HepG2 (cell line): ENCODE results near the gene NCDN. TPM values are rescaled to one million over a fixed set of nuclear protein-coding genes. Genes with fewer than 3 reads are reported as not detected.

Experiments used
- DMAP1 ChIP-seq: IDR thresholded peaks from 2 replicates; pipeline ENCODE4 v1.6.1; 2016
- FIP1L1 ChIP-seq: fragments of 200-400 bp; formaldehyde crosslinking; IDR thresholded peaks from 2 replicates; pipeline ENCODE4 v1.6.1; 2018; ENCODE audit warnings: low read depth, mild to moderate bottlenecking, low read length, moderate library complexity, borderline replicate concordance; ENCODE audit not compliant: insufficient read depth
- FOSL2 ChIP-seq: sonication (generic); formaldehyde crosslinking; IDR thresholded peaks from 2 replicates; pipeline ENCODE4 v1.4.0; 2020; ENCODE audit warnings: missing genetic modification reagents
- FOXA3 ChIP-seq: IDR thresholded peaks from 2 replicates; pipeline ENCODE4 v1.6.1; 2016; ENCODE audit warnings: missing genetic modification reagents, missing compliant biosample characterization
- FUBP1 ChIP-seq: sonication (generic); formaldehyde crosslinking; IDR thresholded peaks from 2 replicates; pipeline ENCODE4 v1.5.1; 2020; ENCODE audit warnings: missing genetic modification reagents, mild to moderate bottlenecking, borderline replicate concordance
- GTF3A ChIP-seq: sonication (generic); formaldehyde crosslinking; conservative IDR thresholded peaks from 2 replicates; pipeline ENCODE4 v1.4.0; 2020; ENCODE audit warnings: mild to moderate bottlenecking, missing genetic modification reagents
- HNRNPLL ChIP-seq: fragments of 200-400 bp; formaldehyde crosslinking; IDR thresholded peaks from 2 replicates; pipeline ENCODE4 v1.6.1; 2017; ENCODE audit warnings: mild to moderate bottlenecking, low read depth, low read length; ENCODE audit not compliant: poor library complexity, severe bottlenecking
- KDM5B ChIP-seq: sonication (generic); formaldehyde crosslinking; IDR thresholded peaks from 2 replicates; pipeline ENCODE4 v1.4.0; 2020; ENCODE audit warnings: missing genetic modification reagents, mild to moderate bottlenecking, borderline replicate concordance
- MEF2D ChIP-seq: sonication (generic); formaldehyde crosslinking; IDR thresholded peaks from 2 replicates; pipeline ENCODE4 v1.5.1; 2020; ENCODE audit warnings: mild to moderate bottlenecking, missing genetic modification reagents
- SALL1 ChIP-seq: sonication (generic); formaldehyde crosslinking; IDR thresholded peaks from 2 replicates; pipeline ENCODE4 v1.8.0; 2022; ENCODE audit warnings: mild to moderate bottlenecking, missing genetic modification reagents
- SATB2 ChIP-seq: sonication (generic); formaldehyde crosslinking; IDR thresholded peaks from 2 replicates; pipeline ENCODE4 v1.5.0; 2020; ENCODE audit warnings: missing genetic modification reagents
- TCF12 ChIP-seq, 2 experiments: fragments of 450-650 bp in 1 of 2; sonication (generic) in 1 of 2; formaldehyde crosslinking in 1 of 2; IDR thresholded peaks; 2 replicates each; pipeline versions ENCODE4 v1.6.1 to v1.8.0; 2017 to 2022; ENCODE audit warnings: antibody characterized with exemption in 1 of 2, mild to moderate bottlenecking in 1 of 2, missing genetic modification reagents in 1 of 2, moderate library complexity in 1 of 2
- YY1 ChIP-seq: IDR thresholded peaks from 2 replicates; pipeline ENCODE4 v1.6.1; 2011; ENCODE audit warnings: low read length, low read depth, moderate library complexity, mild to moderate bottlenecking; ENCODE audit not compliant: insufficient read depth, insufficient replicate concordance
- ZBTB34 ChIP-seq: sonication (generic); formaldehyde crosslinking; IDR thresholded peaks from 2 replicates; pipeline ENCODE4 v1.8.0; 2022; ENCODE audit warnings: mild to moderate bottlenecking, missing genetic modification reagents
- ZFP36 ChIP-seq: fragments of 150-350 bp; IDR thresholded peaks from 2 replicates; pipeline ENCODE4 v1.6.1; 2018; ENCODE audit warnings: borderline replicate concordance, low read length, low read depth; ENCODE audit not compliant: partially characterized antibody
- ZNF12 ChIP-seq: sonication (generic); formaldehyde crosslinking; IDR thresholded peaks from 2 replicates; pipeline ENCODE4 v1.5.0; 2020; ENCODE audit warnings: missing genetic modification reagents
- ZNF205 ChIP-seq: IDR thresholded peaks from 2 replicates; pipeline ENCODE4 v1.6.1; 2018; ENCODE audit warnings: missing biosample characterization, missing genetic modification reagents
- ZNF230 ChIP-seq: sonication (generic); formaldehyde crosslinking; IDR thresholded peaks from 2 replicates; pipeline ENCODE4 v1.4.0; 2020; ENCODE audit warnings: mild to moderate bottlenecking, missing genetic modification reagents
- ZNF234 ChIP-seq: sonication (generic); formaldehyde crosslinking; conservative IDR thresholded peaks from 2 replicates; pipeline ENCODE4 v1.5.1; 2020; ENCODE audit warnings: mild to moderate bottlenecking, missing genetic modification reagents
- ZNF580 ChIP-seq: IDR thresholded peaks from 2 replicates; pipeline ENCODE4 v1.6.1; 2016; ENCODE audit warnings: low read depth, borderline replicate concordance
- ZNF597 ChIP-seq: sonication (generic); formaldehyde crosslinking; IDR thresholded peaks from 2 replicates; pipeline ENCODE4 v1.5.0; 2020; ENCODE audit warnings: missing genetic modification reagents
- polyA plus RNA-seq, 8 experiments: library from polyadenylated mRNA; depleted of rRNA in 3 of 8; stranded (reverse) in 7 of 8; unstranded in 1 of 8; fragments of >200 nt; fragmentation: Illumina TruSeq in 4 of 8; extraction: Trizol in 4 of 8; gene quantifications; 2 replicates each; pipeline versions ENCODE4 v1.2.1 to v1.2.3, GENCODE V29; 2011 to 2016; ENCODE audit warnings: low read depth in 4 of 8, missing spikeins in 1 of 8, mixed read lengths in 1 of 8; ENCODE audit not compliant: insufficient read depth in 1 of 8
- total RNA-seq, 5 experiments: library from RNA; depleted of rRNA; stranded (reverse); fragments of >200 nt; fragmentation: Illumina TruSeq; extraction: Trizol; gene quantifications; 2 replicates each; pipeline ENCODE4 v1.2.3, GENCODE V29; 2016; ENCODE audit warnings: low read depth in 1 of 5
- TF ChIP-seq, protein P1 (sequence below): sonication (generic); formaldehyde crosslinking; IDR thresholded peaks from 2 replicates; pipeline ENCODE4 v1.5.0; 2020; ENCODE audit warnings: missing genetic modification reagents

NCDN gene
- total and polyA plus RNA-seq, 2 of the 13 experiments (the other 11 are each of a cell fraction or from before 2014, with no cell fraction given), result 6.6 to 9.3 TPM

GRCh38 chr1:35557611-35558373 is at the start of gene NCDN (continued):
- TF ChIP-seq ZNF597 (CRISPR knock-in tag) (no peak), ZFP36 (no peak), KDM5B (CRISPR knock-in tag) (peak; percentile 43; the same call in 1 of the 2 replicates), ZNF580 (no peak), ZBTB34 (CRISPR knock-in tag) (no peak), FIP1L1 (no peak), DMAP1 (CRISPR knock-in tag) (peak; percentile 34), SALL1 (CRISPR knock-in tag) (peak; percentile 75), MEF2D (CRISPR knock-in tag) (peak; percentile 79), HNRNPLL (peak; percentile 14), ZNF12 (CRISPR knock-in tag) (no peak), FUBP1 (CRISPR knock-in tag) (no peak), ZNF230 (no peak; the same call in 1 of the 2 replicates), YY1 (peak; percentile 100), GTF3A (CRISPR knock-in tag) (no peak), FOSL2 (CRISPR knock-in tag) (peak; percentile 31; the same call in 1 of the 2 replicates), ZNF234 (CRISPR knock-in tag) (no peak), ZNF205 (CRISPR knock-in tag) (0 out of 2 replicates have a peak, but pooled peaks have one; percentile 28), TCF12 (IDR thresholded peaks at IDR 0.05) (no peak), TCF12 (CRISPR knock-in tag; IDR thresholded peaks at IDR 0.05) (0 out of 2 replicates have a peak, but pooled peaks have one; percentile 19), FOXA3 (CRISPR knock-in tag) (0 out of 2 replicates have a peak, but pooled peaks have one; percentile 16), SATB2 (CRISPR knock-in tag) (no peak)
- TF ChIP-seq, protein P1, sequence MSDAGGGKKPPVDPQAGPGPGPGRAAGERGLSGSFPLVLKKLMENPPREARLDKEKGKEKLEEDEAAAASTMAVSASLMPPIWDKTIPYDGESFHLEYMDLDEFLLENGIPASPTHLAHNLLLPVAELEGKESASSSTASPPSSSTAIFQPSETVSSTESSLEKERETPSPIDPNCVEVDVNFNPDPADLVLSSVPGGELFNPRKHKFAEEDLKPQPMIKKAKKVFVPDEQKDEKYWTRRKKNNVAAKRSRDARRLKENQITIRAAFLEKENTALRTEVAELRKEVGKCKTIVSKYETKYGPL (CRISPR knock-in tag), result 0 out of 2 replicates have a peak, but pooled peaks have one; percentile 60
